ENCODE measurements around the gene UST.

Gene UST

DNA sequence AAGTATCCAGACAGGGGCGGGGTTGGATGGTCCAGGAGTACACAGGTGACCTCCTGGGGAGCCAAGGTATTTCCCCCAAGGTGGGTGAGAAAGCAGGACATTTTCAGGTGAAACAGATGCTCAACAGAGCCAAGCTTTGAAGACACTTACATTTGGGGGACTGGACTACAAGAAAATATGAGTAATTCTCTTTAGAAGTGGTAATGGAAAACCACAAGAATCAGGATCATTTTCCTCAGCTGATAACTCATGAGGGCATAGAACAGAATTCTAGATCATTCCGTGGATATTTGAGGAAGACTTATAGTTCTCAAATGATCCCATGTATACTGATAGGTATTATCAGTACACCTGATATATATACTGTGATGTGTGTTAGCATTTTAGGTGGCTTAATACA is 89.9 kb downstream of the UST start:
- no peaks in the 10 kb centered on the region for H3F3A ChIP-seq (ENCODE audit: insufficient read depth)
- no peak overlapping the region for H3K4me3 ChIP-seq (ENCODE audit: insufficient read depth, low read length, poor library complexity, severe bottlenecking)
- no peak overlapping the region for H2AFZ ChIP-seq (ENCODE audit: low read depth, low read length, severe bottlenecking)
- H3K36me3 ChIP-seq (ENCODE audit: low read length), result no peaks in the 10 kb centered on the region
- no peak overlapping the region for H3K27ac ChIP-seq (ENCODE audit: low read depth, low read length)
- no peaks in the 10 kb centered on the region for H3K27me3 ChIP-seq (ENCODE audit: low read length)
- TF ChIP-seq EZH2phosphoT487 (conservative IDR thresholded peaks at IDR 0.05; ENCODE audit: low read length), result no peak
- TF ChIP-seq, protein P1, sequence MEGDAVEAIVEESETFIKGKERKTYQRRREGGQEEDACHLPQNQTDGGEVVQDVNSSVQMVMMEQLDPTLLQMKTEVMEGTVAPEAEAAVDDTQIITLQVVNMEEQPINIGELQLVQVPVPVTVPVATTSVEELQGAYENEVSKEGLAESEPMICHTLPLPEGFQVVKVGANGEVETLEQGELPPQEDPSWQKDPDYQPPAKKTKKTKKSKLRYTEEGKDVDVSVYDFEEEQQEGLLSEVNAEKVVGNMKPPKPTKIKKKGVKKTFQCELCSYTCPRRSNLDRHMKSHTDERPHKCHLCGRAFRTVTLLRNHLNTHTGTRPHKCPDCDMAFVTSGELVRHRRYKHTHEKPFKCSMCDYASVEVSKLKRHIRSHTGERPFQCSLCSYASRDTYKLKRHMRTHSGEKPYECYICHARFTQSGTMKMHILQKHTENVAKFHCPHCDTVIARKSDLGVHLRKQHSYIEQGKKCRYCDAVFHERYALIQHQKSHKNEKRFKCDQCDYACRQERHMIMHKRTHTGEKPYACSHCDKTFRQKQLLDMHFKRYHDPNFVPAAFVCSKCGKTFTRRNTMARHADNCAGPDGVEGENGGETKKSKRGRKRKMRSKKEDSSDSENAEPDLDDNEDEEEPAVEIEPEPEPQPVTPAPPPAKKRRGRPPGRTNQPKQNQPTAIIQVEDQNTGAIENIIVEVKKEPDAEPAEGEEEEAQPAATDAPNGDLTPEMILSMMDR (IDR thresholded peaks at IDR 0.05; ENCODE audit: insufficient read depth, low read length, poor library complexity, severe bottlenecking), result no peak
- no peak overlapping the region for H3K9ac ChIP-seq (ENCODE audit: low read length)
- H3K9me3 ChIP-seq (ENCODE audit: insufficient read depth, low read length), result no peaks in the 10 kb centered on the region
- H4K20me1 ChIP-seq (ENCODE audit: low read depth, low read length), result no peaks in the 10 kb centered on the region
- H3K79me2 ChIP-seq (ENCODE audit: insufficient read depth, low read length), result no peaks in the 10 kb centered on the region
- no peaks in the 10 kb centered on the region for H3K9me2 ChIP-seq (replicated peaks; ENCODE audit: insufficient read depth, low read length)
- H3K4me2 ChIP-seq (ENCODE audit: low read depth, low read length, poor library complexity, severe bottlenecking), result no peak overlapping the region

DNA sequence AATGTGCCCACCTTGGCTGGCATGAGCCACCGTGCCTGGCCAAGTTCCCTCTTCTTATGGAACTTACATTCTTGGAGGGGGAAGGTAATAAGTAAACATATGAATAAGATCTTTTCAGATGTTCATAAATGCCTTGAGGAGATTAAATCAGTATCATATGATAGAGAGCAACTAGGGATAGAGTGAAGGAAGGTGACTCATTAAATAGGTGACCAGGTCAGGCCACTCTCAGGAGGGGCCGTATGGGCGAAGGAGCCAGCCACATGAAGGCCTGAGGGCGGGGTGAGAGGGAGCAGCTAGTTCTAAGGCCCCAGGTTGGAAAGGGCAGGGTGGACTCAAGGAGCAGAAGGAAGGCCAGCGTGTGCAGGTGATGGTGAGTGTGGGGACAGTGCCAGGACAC is 91.1 kb downstream of the UST start:
- Histone ChIP-seq H3F3A (ENCODE audit: insufficient read depth) (no peaks in the 10 kb centered on the region), H3K4me2 (ENCODE audit: low read depth, low read length, poor library complexity, severe bottlenecking) (no peak overlapping the region), H3K9ac (ENCODE audit: low read length) (no peak overlapping the region), H3K4me3 (ENCODE audit: insufficient read depth, low read length, poor library complexity, severe bottlenecking) (no peak overlapping the region), H3K9me3 (ENCODE audit: insufficient read depth, low read length) (no peaks in the 10 kb centered on the region), H2AFZ (ENCODE audit: low read depth, low read length, severe bottlenecking) (no peak overlapping the region), H3K36me3 (ENCODE audit: low read length) (no peaks in the 10 kb centered on the region), H3K9me2 (replicated peaks; ENCODE audit: insufficient read depth, low read length) (no peaks in the 10 kb centered on the region), H3K27ac (ENCODE audit: low read depth, low read length) (no peak overlapping the region), H3K79me2 (ENCODE audit: insufficient read depth, low read length) (no peaks in the 10 kb centered on the region), H4K20me1 (ENCODE audit: low read depth, low read length) (no peaks in the 10 kb centered on the region), H3K27me3 (ENCODE audit: low read length) (no peaks in the 10 kb centered on the region)
- TF ChIP-seq, protein P1 (IDR thresholded peaks at IDR 0.05; ENCODE audit: insufficient read depth, low read length, poor library complexity, severe bottlenecking), result no peak
- no peak for TF ChIP-seq EZH2phosphoT487 (conservative IDR thresholded peaks at IDR 0.05; ENCODE audit: low read length)

DNA sequence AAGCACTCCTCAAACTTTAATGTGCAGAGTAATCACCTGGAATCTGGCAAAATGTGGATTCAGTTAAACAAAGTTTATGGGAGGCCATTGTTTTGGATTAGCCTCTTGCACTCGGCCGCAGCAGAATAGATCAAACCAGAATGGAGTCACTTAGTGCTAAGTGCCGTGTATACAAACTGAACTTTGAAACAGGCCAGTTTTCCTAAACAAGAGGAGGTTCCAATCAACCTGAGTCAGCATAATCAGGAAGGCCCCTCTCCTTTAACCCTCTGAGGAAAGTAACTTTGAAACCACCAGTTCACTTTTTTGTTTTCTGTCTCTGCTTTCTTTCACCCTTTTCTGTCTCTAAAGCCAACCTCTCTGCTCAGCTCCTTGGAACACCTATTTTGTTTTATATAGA is 92.2 kb downstream of the UST start:
- Histone ChIP-seq H3K9ac (ENCODE audit: low read length) (no peak overlapping the region), H2AFZ (ENCODE audit: low read depth, low read length, severe bottlenecking) (no peak overlapping the region), H4K20me1 (ENCODE audit: low read depth, low read length) (no peaks in the 10 kb centered on the region), H3K4me3 (ENCODE audit: insufficient read depth, low read length, poor library complexity, severe bottlenecking) (no peak overlapping the region), H3K79me2 (ENCODE audit: insufficient read depth, low read length) (no peaks in the 10 kb centered on the region), H3K27me3 (ENCODE audit: low read length) (no peaks in the 10 kb centered on the region), H3K9me3 (ENCODE audit: insufficient read depth, low read length) (no peaks in the 10 kb centered on the region), H3K36me3 (ENCODE audit: low read length) (no peaks in the 10 kb centered on the region), H3F3A (ENCODE audit: insufficient read depth) (no peaks in the 10 kb centered on the region), H3K4me2 (ENCODE audit: low read depth, low read length, poor library complexity, severe bottlenecking) (no peak overlapping the region), H3K9me2 (replicated peaks; ENCODE audit: insufficient read depth, low read length) (no peaks in the 10 kb centered on the region), H3K27ac (ENCODE audit: low read depth, low read length) (no peak overlapping the region)
- TF ChIP-seq, protein P1 (IDR thresholded peaks at IDR 0.05; ENCODE audit: insufficient read depth, low read length, poor library complexity, severe bottlenecking), result no peak
- no peak for TF ChIP-seq EZH2phosphoT487 (conservative IDR thresholded peaks at IDR 0.05; ENCODE audit: low read length)

Measured in SU-DHL-6 (cell line).